HG03521 (cell line): ENCODE measurements around the gene PP2D1.
"Not testable (repeated sequence)": the region's sequence is repeated elsewhere in the genome, so short reads cannot be mapped to it uniquely, and the experiment has no call there.

ENCODE experiments used
- ATAC-seq: cut with Tn5 transposase; IDR thresholded peaks from one replicate; pipeline ENCODE4 v1.9.1; 2021; ENCODE audit warnings: mild to moderate bottlenecking, moderate library complexity; ENCODE audit not compliant: unreplicated experiment

Gene PP2D1

GRCh38 chr3:19972054-19972453 is 40.0 kb downstream of the PP2D1 start:
- no peak for ATAC-seq

- no peak for ATAC-seq
Measured at GRCh38 chr3:19970327-19970726, 41.7 kb downstream of the PP2D1 start.

- no peak for ATAC-seq
Measured at GRCh38 chr3:19967812-19968211, 44.3 kb downstream of the PP2D1 start.

GRCh38 chr3:19967208-19967607 is 44.9 kb downstream of the PP2D1 start:
- ATAC-seq = no peak

- no peak for ATAC-seq
Measured at GRCh38 chr3:19961960-19962359, 50.1 kb downstream of the PP2D1 start.

- no peak for ATAC-seq
Measured at GRCh38 chr3:19960696-19961095, 51.4 kb downstream of the PP2D1 start.

GRCh38 chr3:19959505-19959904 is 52.6 kb downstream of the PP2D1 start:
- no peak for ATAC-seq

GRCh38 chr3:19957354-19957753 is 54.7 kb downstream of the PP2D1 start:
- ATAC-seq = not testable (repeated sequence)

GRCh38 chr3:19954676-19955075 is 57.4 kb downstream of the PP2D1 start:
- no peak for ATAC-seq

GRCh38 chr3:19950316-19950715 is 61.7 kb downstream of the PP2D1 start:
- no peak for ATAC-seq

GRCh38 chr3:19948226-19948591 is 63.9 kb downstream of the PP2D1 start:
- ATAC-seq = no peak

- ATAC-seq = peak; percentile 8
Measured at GRCh38 chr3:19947549-19948225, 64.4 kb downstream of the PP2D1 start.

- ATAC-seq = peak; percentile 94
Measured at GRCh38 chr3:19946832-19947548, 65.1 kb downstream of the PP2D1 start, which contains the start of gene RAB5A. TSS of gene RAB5A (plus strand) at chr3:19947097. CDS start at chr3:19950899, 3,802 bp downstream.

GRCh38 chr3:19945969-19946831 is 65.9 kb downstream of the PP2D1 start:
- peak; percentile 1 for ATAC-seq

GRCh38 chr3:19945534-19945933 is 66.5 kb downstream of the PP2D1 start:
- no peak for ATAC-seq

- ATAC-seq = no peak
Measured at GRCh38 chr3:19940643-19941042, 71.4 kb downstream of the PP2D1 start.

GRCh38 chr3:19938295-19938627 is 73.8 kb downstream of the PP2D1 start:
- no peak for ATAC-seq

GRCh38 chr3:19937459-19938294 is 74.4 kb downstream of the PP2D1 start:
- no peak for ATAC-seq
